HCT116 (cell line): ENCODE results near the gene GPS1. TPM values are rescaled to one million over a fixed set of nuclear protein-coding genes. Genes with fewer than 3 reads are reported as not detected.

Source experiments
- ATAC-seq: fragments of 200-7000 bp; cut with Tn5 transposase; 2 replicates; pipeline ENCODE4 v1.9.1; 2020; ENCODE audit warnings: mild to moderate bottlenecking, moderate library complexity
- BruUV-seq: library from RNA; stranded (reverse); fragments of 400-500 nt; replicated peaks from 2 replicates; lab custom pipeline; 2021; lab: Mats Ljungman, UMichigan
- CTCF ChIA-PET: fragments of 300-600 bp; sonication (Branson Sonifier 250); formaldehyde crosslinking; loops from one replicate; lab custom pipeline; 2021; ENCODE audit warnings: antibody characterized with exemption; lab: Charles Lee
- POLR2A ChIA-PET: fragments of 300-600, 350-600 bp; sonication (Branson Sonifier 250); formaldehyde crosslinking; loops from one replicate; lab custom pipeline; 2021; ENCODE audit warnings: antibody characterized with exemption; lab: Charles Lee
- RAD21 ChIA-PET, 2 experiments: fragments of 300-600 bp; sonication (Branson Sonifier 250); formaldehyde crosslinking; loops; one replicate each; lab custom pipeline; 2023; ENCODE audit warnings: low total read pairs in 2 of 2; ENCODE audit not compliant: uncharacterized antibody in 2 of 2, unreplicated experiment in 2 of 2, low non-redundant PET in 1 of 2; lab: Charles Lee
- DNase-seq: peaks from one replicate; pipeline ENCODE4 v3.0.0-alpha.2; 2010; ENCODE audit warnings: low read depth, low spot score
- H2AFZ ChIP-seq: fragments of 200-600 bp; shearing (Covaris generic), sonication (generic); 2 replicates; pipeline ENCODE4 v1.6.1; 2017; ENCODE audit warnings: low read depth, mixed run types, mixed read lengths, antibody characterized with exemption, low read length; ENCODE audit not compliant: poor library complexity, severe bottlenecking
- H3K27ac ChIP-seq: 2 replicates; pipeline ENCODE4 v1.5.1; 2012; ENCODE audit warnings: low read depth, low read length
- H3K27me3 ChIP-seq: fragments of 200-600 bp; sonication (generic); 2 replicates; pipeline ENCODE4 v1.6.1; 2016; ENCODE audit warnings: mixed run types, low read length, mixed read lengths; ENCODE audit not compliant: insufficient read depth
- H3K36me3 ChIP-seq, 2 experiments: fragments of 200-500 bp in 1 of 2; fragments of 200-600 bp in 1 of 2; sonication (Bioruptor generic) in 1 of 2; sonication (generic) in 1 of 2; 2 replicates each; pipeline versions ENCODE4 v1.5.1 to v1.6.1; 2014 to 2016; ENCODE audit warnings: low read length in 2 of 2, inconsistent platforms in 1 of 2, mixed read lengths in 1 of 2, mixed run types in 1 of 2; ENCODE audit not compliant: insufficient read depth in 2 of 2, control insufficient read depth in 1 of 2
- H3K4me1 ChIP-seq, 2 experiments: fragments of 200-600 bp in 1 of 2; sonication (generic) in 1 of 2; 2 replicates each; pipeline versions ENCODE4 v1.5.1 to v1.6.1; 2012 to 2017; ENCODE audit warnings: low read length in 2 of 2, inconsistent platforms in 1 of 2, mild to moderate bottlenecking in 1 of 2, mixed read lengths in 1 of 2, mixed run types in 1 of 2, moderate library complexity in 1 of 2; ENCODE audit not compliant: insufficient read depth in 2 of 2, control insufficient read depth in 1 of 2
- H3K4me2 ChIP-seq: fragments of 200-600 bp; sonication (generic); 2 replicates; pipeline ENCODE4 v1.6.1; 2017; ENCODE audit warnings: mixed run types, low read length, mixed read lengths
- H3K4me3 ChIP-seq, 2 experiments: fragments of 200-600 bp in 1 of 2; sonication (generic) in 1 of 2; replicated peaks in 1 of 2; 2 replicates each; pipeline ENCODE4 v1.5.1; 2011 to 2016; ENCODE audit warnings: low read length in 2 of 2, control low read depth in 1 of 2, low read depth in 1 of 2, mild to moderate bottlenecking in 1 of 2, mixed read lengths in 1 of 2, mixed run types in 1 of 2
- H3K79me2 ChIP-seq: fragments of 200-600 bp; sonication (generic); 2 replicates; pipeline ENCODE4 v1.6.1; 2017; ENCODE audit warnings: mild to moderate bottlenecking, mixed run types, low read length, moderate library complexity, mixed read lengths; ENCODE audit not compliant: insufficient read depth
- H3K9ac ChIP-seq: fragments of 200-600 bp; sonication (generic); 2 replicates; pipeline ENCODE4 v1.6.1; 2016; ENCODE audit warnings: low read length, mixed read lengths
- H3K9me2 ChIP-seq: fragments of 200-600 bp; sonication (generic), shearing (Covaris generic); 2 replicates; pipeline ENCODE4 v1.6.1; 2017; ENCODE audit warnings: mixed run types, mild to moderate bottlenecking, moderate library complexity; ENCODE audit not compliant: insufficient read depth
- H3K9me3 ChIP-seq, 2 experiments: fragments of 200-500 bp in 1 of 2; fragments of 200-600 bp in 1 of 2; sonication (Bioruptor generic) in 1 of 2; sonication (generic) in 1 of 2; 2 replicates each; pipeline ENCODE4 v1.6.1; 2014 to 2017; ENCODE audit warnings: low read length in 2 of 2, mixed read lengths in 2 of 2, inconsistent platforms in 1 of 2, low read depth in 1 of 2, mild to moderate bottlenecking in 1 of 2, mixed run types in 1 of 2, moderate library complexity in 1 of 2; ENCODE audit not compliant: control insufficient read depth in 1 of 2, insufficient read depth in 1 of 2
- H4K20me1 ChIP-seq: fragments of 200-600 bp; sonication (generic), shearing (Covaris generic); 2 replicates; pipeline ENCODE4 v1.6.1; 2017; ENCODE audit warnings: mixed run types, mild to moderate bottlenecking, moderate library complexity; ENCODE audit not compliant: insufficient read depth
- ATF3 ChIP-seq: IDR thresholded peaks from 2 replicates; pipeline ENCODE4 v1.6.1; 2012
- CTCF ChIP-seq, 3 experiments: fragments of 200-600 bp in 1 of 3; sonication (generic) in 1 of 3; IDR thresholded peaks in 2 of 3; conservative IDR thresholded peaks in 1 of 3; 2 replicates each; pipeline ENCODE4 v1.5.1; 2012 to 2017; ENCODE audit warnings: low read depth in 2 of 3, low read length in 2 of 3, antibody characterized with exemption in 1 of 3, borderline replicate concordance in 1 of 3, control low read depth in 1 of 3, mild to moderate bottlenecking in 1 of 3, mixed read lengths in 1 of 3, mixed run types in 1 of 3, moderate library complexity in 1 of 3; ENCODE audit not compliant: insufficient read depth in 1 of 3
- ELF1 ChIP-seq: IDR thresholded peaks from 2 replicates; pipeline ENCODE4 v1.6.1; 2012; ENCODE audit warnings: low read depth, borderline replicate concordance
- EZH2 ChIP-seq: fragments of 200-600 bp; sonication (generic); IDR thresholded peaks from 2 replicates; pipeline ENCODE4 v1.6.1; 2017; ENCODE audit warnings: antibody characterized with exemption, mixed run types
- EZH2phosphoT487 ChIP-seq: fragments of 200-600 bp; IDR thresholded peaks from 2 replicates; pipeline ENCODE4 v1.6.1; 2018; ENCODE audit warnings: antibody characterized with exemption, borderline replicate concordance
- FOSL1 ChIP-seq: IDR thresholded peaks from 2 replicates; pipeline ENCODE4 v1.6.1; 2012; ENCODE audit warnings: low read depth
- JUND ChIP-seq: IDR thresholded peaks from 2 replicates; pipeline ENCODE4 v1.6.1; 2012
- MAX ChIP-seq: IDR thresholded peaks from 2 replicates; pipeline ENCODE4 v1.6.1; 2012
- POLR2AphosphoS5 ChIP-seq: IDR thresholded peaks from 2 replicates; pipeline ENCODE4 v1.6.1; 2011; ENCODE audit warnings: mild to moderate bottlenecking, low read depth, low read length, moderate library complexity
- REST ChIP-seq: IDR thresholded peaks from 2 replicates; pipeline ENCODE4 v1.6.1; 2012; ENCODE audit warnings: low read depth
- SP1 ChIP-seq: IDR thresholded peaks from 2 replicates; pipeline ENCODE4 v1.6.1; 2012; ENCODE audit warnings: low read depth
- SRF ChIP-seq: IDR thresholded peaks from 2 replicates; pipeline ENCODE4 v1.6.1; 2012; ENCODE audit warnings: low read depth
- TCF7L2 ChIP-seq: IDR thresholded peaks from 2 replicates; pipeline ENCODE4 v1.7.0; 2011; ENCODE audit warnings: borderline replicate concordance, inconsistent platforms; ENCODE audit not compliant: insufficient read depth, insufficient read length; ENCODE audit errors: extremely low read depth
- YY1 ChIP-seq: IDR thresholded peaks from 2 replicates; pipeline ENCODE4 v1.6.1; 2011; ENCODE audit warnings: low read length, low read depth, moderate library complexity, mild to moderate bottlenecking; ENCODE audit not compliant: insufficient replicate concordance; ENCODE audit errors: extremely low read depth
- ZBTB33 ChIP-seq: IDR thresholded peaks from 2 replicates; pipeline ENCODE4 v1.6.1; 2011; ENCODE audit warnings: mild to moderate bottlenecking, low read length, moderate library complexity; ENCODE audit not compliant: insufficient replicate concordance; ENCODE audit errors: extremely low read depth
- ZFX ChIP-seq: fragments of 450-650 bp; IDR thresholded peaks from 2 replicates; pipeline ENCODE4 v1.6.1; 2017
- ZNF274 ChIP-seq: fragments of 200-500 bp; sonication (Bioruptor generic); IDR thresholded peaks from 2 replicates; pipeline ENCODE4 v1.6.1; 2014; ENCODE audit warnings: mild to moderate bottlenecking, low read depth, low read length, inconsistent platforms
- intact Hi-C: fragments of 100-400 bp; cut with micrococcal nuclease; formaldehyde crosslinking; loops from 2 replicates; pipeline ENCODE4 v1.10.0; 2022
- total RNA-seq: library from RNA; stranded (reverse); gene quantifications from one replicate; pipeline ENCODE4 v1.2.1, GENCODE V29; 2021; ENCODE audit not compliant: unreplicated experiment

GPS1 gene
- total RNA-seq, 1 experiment from 2014 or later, result 205 TPM

- DNase-seq, result no peak
- intact Hi-C loops, result no loop called here
- no peak for ATAC-seq
- peak overlapping the region; percentile 81 for H3K27ac ChIP-seq
- no peaks in the 10 kb centered on the region for H4K20me1 ChIP-seq
- peak overlapping the region; percentile 100 for H3K4me2 ChIP-seq
- H3K36me3 ChIP-seq, result peaks cover 12 to 26% of the 10 kb centered on the region in 2 experiments; a peak in 2 of 4 replicates
- ChIA-PET CTCF (interaction anchor here (1.5 kb wide), 1 partner anchor 13 kb away, joined by 10 read pairs; the partner anchor contains the start of gene DCXR), RAD21 (no interaction called here), POLR2A (no interaction called here)
- TF ChIP-seq ZNF274 (no peak), SP1 (no peak), YY1 (no peak), ZBTB33 (no peak), POLR2AphosphoS5 (no peak), ZFX (no peak), FOSL1 (no peak), EZH2 (no peak), CTCF (IDR thresholded peaks at IDR 0.05 in 2 of 3, conservative IDR thresholded peaks at IDR 0.05 in 1 of 3; ENCODE audit: borderline replicate concordance in 1 of 3, insufficient read depth in 1 of 3, low read depth in 2 of 3, low read length in 2 of 3) (no peak), TCF7L2 (no peak), ELF1 (no peak), EZH2phosphoT487 (no peak), ATF3 (no peak), SRF (no peak), MAX (no peak), REST (no peak), JUND (no peak)
- peak overlapping the region; percentile 94 to 99 for H3K4me3 ChIP-seq
- no peak overlapping the region for H2AFZ ChIP-seq
- peaks cover 13 to 27% of the 10 kb centered on the region in 2 experiments; a peak in 3 of 4 replicates for H3K4me1 ChIP-seq
- peaks cover 41% of the 10 kb centered on the region for H3K79me2 ChIP-seq
- H3K9me2 ChIP-seq, result no peaks in the 10 kb centered on the region
- no peaks in the 10 kb centered on the region for H3K9me3 ChIP-seq
- BruUV-seq, result TSS peak; percentile 37
- H3K27me3 ChIP-seq, result no peaks in the 10 kb centered on the region
- peak overlapping the region; percentile 87 for H3K9ac ChIP-seq
Measured at GRCh38 chr17:82050152-82050760, 1.4 kb upstream of the GPS1 start.
